GM06990 (cell line): Measurements from ENCODE around the gene TMEM121B.

ENCODE experiments used
- DNase-seq: peaks from one replicate; pipeline ENCODE4 v3.0.0-alpha.2; 2011; ENCODE audit not compliant: insufficient read length; ENCODE audit errors: extremely low read depth
- H3K27me3 ChIP-seq: replicated peaks from 2 replicates; pipeline ENCODE4 v1.6.0; 2011; ENCODE audit warnings: low read length; ENCODE audit not compliant: control insufficient read depth, insufficient read depth
- H3K36me3 ChIP-seq: 2 replicates; pipeline ENCODE4 v1.5.1; 2011; ENCODE audit warnings: low read length; ENCODE audit not compliant: control insufficient read depth, insufficient read depth
- H3K4me3 ChIP-seq: replicated peaks from 2 replicates; pipeline ENCODE4 v1.5.1; 2011; ENCODE audit warnings: low read depth, mild to moderate bottlenecking, control low read depth, low read length
- TF ChIP-seq, protein P1 (sequence below): IDR thresholded peaks from 2 replicates; pipeline ENCODE4 v1.5.1; 2011; ENCODE audit warnings: low read length, control low read depth, mild to moderate bottlenecking, inconsistent platforms; ENCODE audit not compliant: insufficient read depth, poor library complexity, severe bottlenecking

TMEM121B gene

DNA sequence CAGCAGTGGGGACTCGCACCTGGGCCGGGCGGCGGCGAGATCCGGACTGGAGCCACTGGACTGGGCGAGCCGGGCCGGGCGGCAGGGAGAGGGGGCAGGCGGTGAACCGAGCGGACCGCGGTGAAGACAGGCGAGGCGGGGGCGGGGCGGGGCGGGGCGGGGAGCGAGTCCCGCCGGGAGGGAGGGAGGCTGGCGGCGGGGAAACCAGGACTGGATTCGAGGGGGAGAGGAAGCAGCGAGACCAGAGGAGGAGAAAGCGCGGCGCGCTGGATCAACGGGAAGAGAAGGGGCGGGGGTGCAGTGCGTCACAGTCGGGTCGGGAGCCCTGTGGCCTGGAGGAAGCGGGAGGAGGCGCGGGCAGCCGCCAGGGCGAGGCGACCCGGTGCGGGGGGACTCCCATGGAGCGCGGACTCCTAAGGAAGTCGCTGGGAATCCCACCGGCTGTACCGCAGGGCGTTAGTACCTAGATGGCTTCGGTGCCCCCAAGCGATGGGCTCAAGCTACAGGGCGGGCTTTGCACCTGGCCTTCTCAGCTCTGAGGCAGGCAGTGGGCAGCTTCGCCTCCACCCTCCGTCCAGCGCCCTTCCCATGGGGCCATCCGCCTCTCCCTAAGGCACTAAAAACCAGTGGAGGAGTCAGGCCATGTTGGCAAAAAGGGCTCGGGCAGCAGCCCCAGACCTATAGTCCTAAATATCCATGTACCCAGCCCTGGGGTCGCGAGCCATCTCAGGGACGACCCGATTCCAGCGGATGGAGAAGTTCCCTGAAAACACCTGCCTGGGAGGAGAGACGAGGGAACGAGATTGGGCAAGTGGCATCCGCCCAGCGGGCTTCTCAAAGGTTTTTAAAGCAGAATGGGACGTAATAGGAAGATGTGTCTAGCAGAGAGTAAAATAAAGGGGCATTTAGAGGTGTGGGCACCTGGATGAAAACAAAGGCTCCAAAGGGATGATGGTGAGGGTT lies at the start of gene TMEM121B:
TMEM121B (minus strand) TSS at position 128 of the 963 bp plus-strand sequence. CDS start 233 bp downstream, outside the sequence.
- no peak for DNase-seq
- no peaks in the 10 kb centered on the region for H3K36me3 ChIP-seq
- no peaks in the 10 kb centered on the region for H3K27me3 ChIP-seq
- TF ChIP-seq, protein P1, sequence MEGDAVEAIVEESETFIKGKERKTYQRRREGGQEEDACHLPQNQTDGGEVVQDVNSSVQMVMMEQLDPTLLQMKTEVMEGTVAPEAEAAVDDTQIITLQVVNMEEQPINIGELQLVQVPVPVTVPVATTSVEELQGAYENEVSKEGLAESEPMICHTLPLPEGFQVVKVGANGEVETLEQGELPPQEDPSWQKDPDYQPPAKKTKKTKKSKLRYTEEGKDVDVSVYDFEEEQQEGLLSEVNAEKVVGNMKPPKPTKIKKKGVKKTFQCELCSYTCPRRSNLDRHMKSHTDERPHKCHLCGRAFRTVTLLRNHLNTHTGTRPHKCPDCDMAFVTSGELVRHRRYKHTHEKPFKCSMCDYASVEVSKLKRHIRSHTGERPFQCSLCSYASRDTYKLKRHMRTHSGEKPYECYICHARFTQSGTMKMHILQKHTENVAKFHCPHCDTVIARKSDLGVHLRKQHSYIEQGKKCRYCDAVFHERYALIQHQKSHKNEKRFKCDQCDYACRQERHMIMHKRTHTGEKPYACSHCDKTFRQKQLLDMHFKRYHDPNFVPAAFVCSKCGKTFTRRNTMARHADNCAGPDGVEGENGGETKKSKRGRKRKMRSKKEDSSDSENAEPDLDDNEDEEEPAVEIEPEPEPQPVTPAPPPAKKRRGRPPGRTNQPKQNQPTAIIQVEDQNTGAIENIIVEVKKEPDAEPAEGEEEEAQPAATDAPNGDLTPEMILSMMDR: no peak
- H3K4me3 ChIP-seq: peak within 1 kb of the TSS; percentile 10

DNA sequence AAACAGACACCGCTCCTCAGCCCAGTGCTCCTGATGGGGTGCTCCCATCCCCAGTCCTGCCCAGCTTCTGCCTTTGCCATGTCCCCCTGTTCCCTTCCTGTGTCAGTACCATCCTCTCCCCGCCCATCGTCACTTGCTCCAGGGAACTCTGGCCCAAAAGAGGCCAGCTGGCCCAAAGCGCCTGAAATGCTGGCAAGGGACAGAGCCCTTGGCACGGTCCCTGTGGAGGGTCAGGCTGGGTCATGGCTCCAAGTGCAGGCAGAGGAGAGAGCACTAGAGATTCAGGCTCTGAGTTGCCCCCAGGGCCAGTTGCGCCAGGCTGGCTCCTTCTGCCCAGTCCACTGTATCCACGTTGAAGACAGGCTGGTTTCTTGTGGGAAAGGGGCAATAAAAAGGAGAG lies 46.3 kb upstream of the TMEM121B start:
- no peak overlapping the region for H3K4me3 ChIP-seq
- TF ChIP-seq, protein P1: no peak
- no peaks in the 10 kb centered on the region for H3K36me3 ChIP-seq
- no peak for DNase-seq
- no peaks in the 10 kb centered on the region for H3K27me3 ChIP-seq

DNA sequence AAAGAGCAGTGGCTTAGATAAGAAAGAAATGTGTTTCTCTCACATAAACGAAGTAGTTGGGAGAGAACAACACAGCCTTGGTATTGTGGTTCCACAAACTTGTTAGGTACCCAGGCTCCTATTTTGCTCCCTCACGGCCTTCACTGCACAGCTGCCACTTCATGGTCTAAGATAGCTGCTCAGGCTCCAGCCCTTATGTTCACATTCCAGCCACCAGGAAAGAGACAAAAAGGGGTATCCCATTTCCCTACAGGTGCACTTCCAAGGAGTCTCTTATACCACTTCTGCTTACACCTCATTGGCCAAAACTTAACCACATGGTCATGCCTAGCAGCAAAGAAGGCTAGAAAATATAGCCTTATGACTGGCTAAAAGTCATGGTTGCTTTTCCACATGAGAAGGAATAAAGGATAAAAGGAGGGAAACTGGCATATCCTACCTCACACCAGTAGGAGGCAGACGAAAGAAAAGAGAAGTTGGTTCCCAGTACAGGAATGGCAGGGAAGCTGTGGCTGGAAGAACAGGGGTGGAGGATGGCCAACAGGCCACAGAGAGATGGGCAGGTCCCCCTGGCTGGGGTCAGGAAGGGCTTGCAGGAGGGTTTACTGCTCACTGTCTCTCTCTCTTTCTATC lies 43.3 kb upstream of the TMEM121B start:
- TF ChIP-seq, protein P1: peak; percentile 25
- H3K27me3 ChIP-seq: no peaks in the 10 kb centered on the region
- no peak for DNase-seq

DNA sequence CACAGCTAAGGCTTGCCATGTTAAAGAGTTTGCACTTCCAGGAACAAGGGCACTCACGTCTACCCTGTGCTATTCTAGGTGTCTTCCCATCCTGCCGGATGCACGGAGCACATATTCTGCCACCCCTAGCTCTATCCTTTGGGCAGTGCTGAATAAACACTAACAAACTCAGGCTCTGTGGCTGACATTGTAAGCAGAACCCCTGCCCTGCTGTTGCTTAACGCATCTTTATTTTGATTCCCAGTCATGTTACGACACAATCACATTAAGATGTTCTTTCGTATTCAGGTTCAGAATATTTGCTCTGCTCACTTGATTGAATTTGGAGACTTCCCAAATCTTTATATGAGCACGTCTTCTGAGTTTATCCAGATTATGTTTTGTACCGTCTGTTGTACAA lies 41.6 kb upstream of the TMEM121B start:
- no peak overlapping the region for H3K4me3 ChIP-seq
- H3K36me3 ChIP-seq: no peaks in the 10 kb centered on the region
- DNase-seq: no peak
- H3K27me3 ChIP-seq: no peaks in the 10 kb centered on the region
- TF ChIP-seq, protein P1: no peak

More for the DNA sequence above, 43.3 kb upstream of the TMEM121B start:
- H3K36me3 ChIP-seq: no peaks in the 10 kb centered on the region
- no peak overlapping the region for H3K4me3 ChIP-seq

DNA sequence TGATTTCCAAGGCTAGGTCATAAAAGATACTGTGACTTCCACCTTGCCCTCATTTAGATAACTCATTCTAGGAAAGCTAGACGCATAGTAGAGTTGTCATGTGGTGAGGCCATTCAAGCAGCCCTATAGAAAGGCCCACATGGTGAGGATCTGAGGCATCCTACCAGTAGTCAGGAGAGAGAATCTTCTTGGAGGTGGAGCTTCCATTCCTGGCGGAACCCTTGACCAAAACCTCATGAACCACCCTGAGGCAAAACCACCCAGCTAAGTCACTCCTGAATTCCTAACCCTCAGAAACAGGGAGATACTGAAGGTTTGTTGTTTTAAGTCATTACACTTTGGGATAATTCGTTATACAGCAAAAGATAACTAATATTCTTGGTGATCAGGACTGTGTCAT lies 40.8 kb upstream of the TMEM121B start:
- Histone ChIP-seq H3K27me3 (no peaks in the 10 kb centered on the region), H3K4me3 (no peak overlapping the region), H3K36me3 (no peaks in the 10 kb centered on the region)
- TF ChIP-seq, protein P1: no peak
- DNase-seq: no peak
